PC-3 (cell line): ENCODE data around the gene C1GALT1.

ENCODE experiments used
- CTCF ChIP-seq: fragments of 300-600 bp; sonication (generic); conservative IDR thresholded peaks from 2 replicates; pipeline ENCODE4 v1.5.1; 2017; ENCODE audit warnings: antibody characterized with exemption, low read depth, mild to moderate bottlenecking, low read length
- EZH2 ChIP-seq: fragments of 300-600 bp; sonication (generic); IDR thresholded peaks from one replicate; pipeline ENCODE4 v1.6.1; 2017; ENCODE audit warnings: antibody characterized with exemption, mild to moderate bottlenecking, low read length; ENCODE audit not compliant: unreplicated experiment
- EZH2phosphoT487 ChIP-seq: fragments of 300-600 bp; sonication (generic); IDR thresholded peaks from 2 replicates; pipeline ENCODE4 v1.6.1; 2018; ENCODE audit warnings: mild to moderate bottlenecking, antibody characterized with exemption, low read length, borderline replicate concordance

GRCh38 chr7:7228967-7229366 lies 46.6 kb downstream of the C1GALT1 start:
- TF ChIP-seq CTCF: no peak
- TF ChIP-seq EZH2phosphoT487: no peak
- no peak for TF ChIP-seq EZH2
